ENCODE data around the gene IRF5.
A peak's percentile ranks its signal among the peaks of the same experiment; 100 is the strongest.

IRF5 gene

DNA sequence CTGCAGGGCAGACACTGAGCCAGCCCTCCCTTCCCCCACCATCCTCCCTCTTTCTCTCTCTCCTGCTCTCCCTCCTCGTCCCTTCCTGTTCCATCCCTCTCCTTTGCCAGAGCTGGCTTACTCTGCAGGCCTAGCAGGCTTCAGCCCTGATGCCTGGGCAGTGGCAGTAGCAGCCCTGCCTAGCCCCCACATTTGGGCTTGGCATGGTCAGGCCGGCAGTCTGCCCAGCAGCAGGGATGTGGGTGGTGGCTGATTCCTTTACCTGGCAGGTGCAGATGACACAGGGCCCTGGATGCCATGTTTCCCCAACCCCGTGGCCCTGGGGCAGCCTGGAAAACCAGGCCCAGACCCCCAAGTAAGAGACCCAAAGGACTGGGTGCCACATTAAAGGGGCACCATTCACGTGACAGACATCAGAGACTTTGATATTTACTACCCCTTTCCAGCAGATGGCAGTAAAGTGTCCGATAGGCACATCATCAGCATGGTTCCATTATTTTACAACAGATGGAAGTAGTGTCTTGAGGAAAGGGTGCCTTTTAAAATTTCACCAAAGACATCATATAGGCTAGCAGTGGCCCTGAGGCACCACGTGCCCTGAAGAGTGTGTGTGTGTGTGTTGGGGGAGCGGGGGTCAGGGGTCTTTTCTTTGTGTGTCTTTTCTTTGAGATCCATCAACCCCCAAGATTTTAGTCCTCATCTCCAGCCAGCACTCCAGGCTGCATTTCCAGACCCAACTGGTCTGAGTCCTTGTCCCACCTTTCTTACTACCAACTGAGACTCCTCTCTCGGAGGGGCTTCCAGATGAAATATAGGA is 33.1 kb upstream of the IRF5 start:
- intact Hi-C loops (cut with DNase I; ENCODE audit: low total_unique reads), result loop anchor here (10.0 kb wide), 1 partner anchor 190 kb away; no protein-coding TSS in a partner anchor
- TF ChIP-seq CTCF (IDR thresholded peaks at IDR 0.05), result peak; percentile 40 to 48
- peak; percentile 10 to 52 for DNase-seq

DNA sequence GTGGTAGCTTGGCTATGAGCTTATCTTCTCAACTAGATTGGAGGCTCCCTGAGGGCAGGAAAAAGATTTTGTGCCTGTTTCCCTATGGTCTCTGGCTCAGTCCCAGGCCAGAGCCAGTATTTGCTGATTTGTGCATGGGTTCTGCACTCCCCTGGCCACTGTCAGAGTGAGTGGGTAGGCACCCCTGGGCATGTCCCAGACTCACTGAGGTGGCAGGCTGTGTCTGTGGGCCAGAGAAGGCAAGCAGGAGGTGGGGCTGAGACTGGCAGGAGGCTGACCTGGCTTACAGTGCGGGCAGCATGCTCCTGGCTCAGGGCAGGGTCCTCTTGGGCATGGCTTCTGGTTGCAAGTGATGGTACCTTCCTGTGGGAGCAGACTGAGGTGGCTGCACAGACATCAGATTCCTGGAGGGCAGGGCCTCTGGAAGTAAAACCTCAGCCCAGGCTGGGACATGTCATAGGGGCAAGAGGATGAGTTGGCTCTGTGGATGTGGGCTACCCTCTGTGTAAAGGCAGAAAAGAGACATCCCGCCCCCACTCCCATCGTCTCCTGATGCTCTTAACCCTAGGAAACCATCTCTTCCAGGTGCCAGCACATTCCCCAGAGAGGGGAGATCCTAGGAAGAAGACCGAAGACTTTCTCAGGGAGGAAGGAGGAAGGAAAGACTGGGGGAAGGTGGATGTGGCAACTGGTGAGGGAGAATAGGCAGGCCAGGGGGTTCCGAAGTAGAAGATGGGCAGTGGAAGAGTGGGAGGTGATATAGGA is 31.5 kb upstream of the IRF5 start:
- Histone ChIP-seq H3K4me1 (peaks cover 0 to 17% (median 11%) of the 10 kb centered on the region in 4 donors), H3K36me3 (no peaks in the 10 kb centered on the region), H3K9me3 (no peaks in the 10 kb centered on the region), H3K4me3 (no peak overlapping the region), H3K27me3 (peaks cover 0 to 57% of the 10 kb centered on the region in 2 donors), H3K27ac (no peak overlapping the region)
- DNase-seq, result peak in 1 of 2 donors; percentile 41
- no peak for TF ChIP-seq CTCF (IDR thresholded peaks at IDR 0.05)
- intact Hi-C loops (cut with DNase I; ENCODE audit: low total_unique reads), result loop anchor here (10.0 kb wide), 1 partner anchor 189 kb away; no protein-coding TSS in a partner anchor

More for the DNA sequence above, 33.1 kb upstream of the IRF5 start:
- no peak overlapping the region for H3K4me3 ChIP-seq
- H3K4me1 ChIP-seq, result peaks cover 0 to 7% (median under 1%) of the 10 kb centered on the region in 4 donors
- no peaks in the 10 kb centered on the region for H3K36me3 ChIP-seq
- H3K9me3 ChIP-seq, result no peaks in the 10 kb centered on the region
- peaks cover 0 to 42% of the 10 kb centered on the region in 2 donors for H3K27me3 ChIP-seq
- H3K27ac ChIP-seq, result no peak overlapping the region

DNA sequence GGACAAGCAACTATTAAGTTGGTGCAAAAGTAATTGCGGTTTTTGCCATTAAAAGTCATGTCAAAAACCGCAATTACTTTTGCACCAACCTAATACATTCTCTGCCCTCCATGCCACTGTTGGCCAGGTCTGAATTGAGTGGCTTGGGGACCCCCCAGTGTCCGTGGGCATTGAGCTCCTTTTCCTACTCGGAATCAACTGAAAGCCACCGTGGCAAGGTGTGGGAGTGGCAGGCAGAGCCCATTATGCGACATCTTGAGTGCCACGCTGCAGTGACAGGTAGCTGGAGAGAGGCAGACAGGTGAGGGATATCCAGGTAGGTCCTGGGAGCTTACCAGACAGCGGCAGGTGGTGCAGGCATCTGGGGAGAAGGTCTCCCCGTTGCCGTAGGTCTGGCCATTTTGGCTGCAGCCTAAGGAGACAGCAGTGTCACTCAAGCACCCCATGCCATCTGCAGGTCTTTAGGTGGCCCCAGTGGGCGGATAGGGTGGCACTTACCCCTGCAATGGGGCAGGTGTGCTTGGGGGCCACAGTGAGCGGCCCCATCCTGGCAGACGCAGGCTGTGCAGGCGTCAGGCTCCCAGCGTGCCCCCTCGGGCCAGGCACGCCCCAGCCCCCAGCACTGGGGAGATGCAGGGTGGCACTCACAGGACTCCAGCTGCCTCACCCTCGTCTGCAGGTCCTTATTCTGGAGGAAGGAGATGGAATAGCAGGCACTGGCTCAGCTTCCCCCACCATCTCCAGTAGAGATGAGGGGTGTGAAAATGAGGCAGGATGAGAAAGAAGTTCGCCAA is 30.8 kb upstream of the IRF5 start:
- Histone ChIP-seq H3K4me3 (no peak overlapping the region), H3K36me3 (no peaks in the 10 kb centered on the region), H3K27me3 (peaks cover 0 to 59% of the 10 kb centered on the region in 2 donors), H3K9me3 (no peaks in the 10 kb centered on the region), H3K27ac (no peak overlapping the region), H3K4me1 (peaks cover 0 to 17% (median 11%) of the 10 kb centered on the region in 4 donors)
- intact Hi-C loops (cut with DNase I; ENCODE audit: low total_unique reads), result loop anchor here (10.0 kb wide), 1 partner anchor 188 kb away; no protein-coding TSS in a partner anchor
- peak in 1 of 2 donors; percentile 62 for DNase-seq
- no peak for TF ChIP-seq CTCF (IDR thresholded peaks at IDR 0.05)

DNA sequence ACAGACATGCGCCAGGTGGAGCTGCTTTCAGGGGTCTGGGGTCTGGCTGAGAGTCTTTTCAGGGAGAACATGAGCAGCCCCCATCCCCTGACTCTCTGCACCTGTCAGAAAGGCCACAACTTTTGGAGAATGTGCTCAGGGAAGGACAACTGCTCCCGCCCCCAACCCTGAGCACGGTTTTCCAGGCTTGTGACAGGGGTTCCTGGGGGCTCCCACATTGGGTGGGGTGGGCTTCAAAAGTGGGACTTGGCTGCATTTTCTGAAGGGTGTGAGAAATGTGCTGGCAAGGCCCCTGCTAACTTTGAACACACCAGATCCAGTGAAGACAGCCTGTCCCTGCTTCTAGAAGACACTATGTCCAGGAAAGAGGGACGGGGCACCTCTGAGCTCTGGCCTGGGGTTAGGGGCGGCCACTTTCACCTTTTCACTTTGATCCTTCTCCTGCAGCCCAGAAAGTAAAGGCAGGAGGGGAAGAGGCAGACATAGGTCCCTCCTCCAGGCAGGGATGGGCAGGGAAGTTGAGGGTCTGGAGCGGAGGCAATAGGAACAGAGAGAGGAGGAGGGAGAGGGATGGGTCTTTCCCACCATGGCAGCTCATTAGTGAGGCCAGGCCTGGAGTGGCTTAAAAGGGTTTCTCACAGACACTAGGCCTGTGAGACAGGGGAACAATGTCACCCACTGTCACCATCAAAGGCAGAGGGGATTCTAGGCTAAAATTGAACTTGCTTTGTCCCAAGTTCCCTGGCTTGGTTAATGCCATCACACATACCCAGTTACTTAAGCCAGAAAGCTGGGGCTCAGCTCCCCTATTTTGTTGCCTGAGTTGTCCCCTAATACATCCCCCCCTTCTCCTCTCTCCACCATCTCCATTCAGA is 28.7 kb upstream of the IRF5 start:
- Histone ChIP-seq H3K27me3 (peaks cover 0 to 59% of the 10 kb centered on the region in 2 donors), H3K36me3 (no peaks in the 10 kb centered on the region), H3K4me1 (peaks cover 0 to 17% (median 11%) of the 10 kb centered on the region in 4 donors), H3K27ac (no peak overlapping the region), H3K4me3 (peak overlapping the region in 1 of 2 donors; percentile 27), H3K9me3 (no peaks in the 10 kb centered on the region)
- TF ChIP-seq CTCF (IDR thresholded peaks at IDR 0.05), result no peak
- intact Hi-C loops (cut with DNase I; ENCODE audit: low total_unique reads), result loop anchor here (10.0 kb wide), 1 partner anchor 186 kb away; no protein-coding TSS in a partner anchor
- DNase-seq, result peak in 1 of 2 donors; percentile 51

Measured in tibial artery (tissue), 4 donors.